Measurements from ENCODE around the gene HABP4.
A peak's percentile ranks its signal among the peaks of the same experiment; 100 is the strongest.

DNA sequence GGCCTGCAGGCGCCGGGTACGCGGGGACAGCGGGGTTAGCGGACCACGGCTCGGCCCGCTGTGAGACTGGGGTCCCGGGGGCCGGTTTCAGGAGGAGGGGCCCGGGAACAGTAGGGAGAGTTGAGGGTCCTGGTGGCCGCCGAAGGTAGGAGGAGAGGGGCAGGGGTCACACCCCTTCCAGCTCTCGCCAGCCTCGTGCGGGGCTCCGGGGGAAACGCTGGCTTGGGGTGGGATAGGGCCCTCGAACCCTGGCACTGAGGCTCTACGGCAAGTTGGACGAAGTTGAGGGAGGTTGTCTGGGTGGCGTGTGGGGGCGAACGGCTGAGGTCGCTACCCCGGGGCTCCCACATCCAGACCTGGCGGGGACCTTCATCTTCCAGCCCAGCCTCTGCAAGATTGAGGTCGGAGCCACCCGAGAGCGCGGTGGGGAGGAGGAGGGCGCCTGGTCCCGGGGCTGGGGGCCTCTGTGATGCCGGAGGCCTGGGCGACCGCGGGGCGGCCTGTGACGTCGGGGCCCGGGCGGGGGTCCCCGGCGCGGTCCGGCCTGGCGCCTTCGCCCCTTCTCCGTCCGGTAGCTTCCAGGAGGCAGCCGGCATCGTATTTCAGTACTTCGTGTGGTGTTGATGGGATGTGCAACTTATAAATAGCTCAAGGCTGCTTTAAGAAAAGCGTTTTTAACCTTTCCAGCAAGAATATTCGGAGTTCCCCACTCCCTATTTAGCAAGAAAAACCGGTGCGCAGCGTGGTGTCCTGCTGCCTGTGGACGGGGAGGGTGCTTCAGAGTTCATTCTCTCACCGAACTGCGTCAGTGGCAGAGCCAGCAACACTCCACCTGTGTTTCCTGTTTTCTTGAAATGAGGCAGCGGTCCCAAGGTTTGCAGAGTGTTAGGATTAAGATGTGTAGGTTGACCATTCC is 902 bp downstream of the HABP4 start:
- TF ChIP-seq, protein P1, sequence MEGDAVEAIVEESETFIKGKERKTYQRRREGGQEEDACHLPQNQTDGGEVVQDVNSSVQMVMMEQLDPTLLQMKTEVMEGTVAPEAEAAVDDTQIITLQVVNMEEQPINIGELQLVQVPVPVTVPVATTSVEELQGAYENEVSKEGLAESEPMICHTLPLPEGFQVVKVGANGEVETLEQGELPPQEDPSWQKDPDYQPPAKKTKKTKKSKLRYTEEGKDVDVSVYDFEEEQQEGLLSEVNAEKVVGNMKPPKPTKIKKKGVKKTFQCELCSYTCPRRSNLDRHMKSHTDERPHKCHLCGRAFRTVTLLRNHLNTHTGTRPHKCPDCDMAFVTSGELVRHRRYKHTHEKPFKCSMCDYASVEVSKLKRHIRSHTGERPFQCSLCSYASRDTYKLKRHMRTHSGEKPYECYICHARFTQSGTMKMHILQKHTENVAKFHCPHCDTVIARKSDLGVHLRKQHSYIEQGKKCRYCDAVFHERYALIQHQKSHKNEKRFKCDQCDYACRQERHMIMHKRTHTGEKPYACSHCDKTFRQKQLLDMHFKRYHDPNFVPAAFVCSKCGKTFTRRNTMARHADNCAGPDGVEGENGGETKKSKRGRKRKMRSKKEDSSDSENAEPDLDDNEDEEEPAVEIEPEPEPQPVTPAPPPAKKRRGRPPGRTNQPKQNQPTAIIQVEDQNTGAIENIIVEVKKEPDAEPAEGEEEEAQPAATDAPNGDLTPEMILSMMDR (IDR thresholded peaks at IDR 0.05), result no peak
- TF ChIP-seq POLR2AphosphoS5 (IDR thresholded peaks at IDR 0.05), result peak; percentile 4
- TF ChIP-seq POLR2A (IDR thresholded peaks at IDR 0.05), result no peak
